H9 (cell line): ENCODE results near the gene ST6GALNAC6. TPM values are rescaled to one million over a fixed set of nuclear protein-coding genes. Genes with fewer than 3 reads are reported as not detected.
A peak's percentile ranks its signal among the peaks of the same experiment; 100 is the strongest.

Experiments
- DNase-seq: peaks from one replicate; pipeline ENCODE4 v3.0.0-alpha.2; 2017
- H2AFZ ChIP-seq: one replicate; pipeline ENCODE4 v1.6.1; 2013; ENCODE audit warnings: mild to moderate bottlenecking, low read length, control low read depth, moderate library complexity
- H2AK5ac ChIP-seq: 2 replicates; pipeline ENCODE4 v1.6.1; 2013; ENCODE audit warnings: low read length, control low read depth, mixed read lengths; ENCODE audit not compliant: insufficient read length
- H2BK120ac ChIP-seq: one replicate; pipeline ENCODE4 v1.6.1; 2013; ENCODE audit warnings: low read depth, mild to moderate bottlenecking, low read length, control low read depth, inconsistent platforms; ENCODE audit not compliant: poor library complexity, severe bottlenecking
- H2BK12ac ChIP-seq: 2 replicates; pipeline ENCODE4 v1.6.1; 2013; ENCODE audit warnings: low read length, control low read depth, mixed read lengths, low read depth; ENCODE audit not compliant: insufficient read length
- H2BK15ac ChIP-seq: 2 replicates; pipeline ENCODE4 v1.6.1; 2013; ENCODE audit warnings: low read depth, low read length, control low read depth
- H2BK20ac ChIP-seq: one replicate; pipeline ENCODE4 v1.6.1; 2013; ENCODE audit warnings: low read depth, mild to moderate bottlenecking, low read length, control low read depth, inconsistent platforms; ENCODE audit not compliant: poor library complexity, severe bottlenecking
- H2BK5ac ChIP-seq: 2 replicates; pipeline ENCODE4 v1.6.1; 2013; ENCODE audit warnings: low read length, control low read depth, mixed read lengths; ENCODE audit not compliant: insufficient read length
- H3K14ac ChIP-seq: 2 replicates; pipeline ENCODE4 v1.6.1; 2013; ENCODE audit warnings: low read length, control low read depth; ENCODE audit not compliant: insufficient read depth
- H3K18ac ChIP-seq: 2 replicates; pipeline ENCODE4 v1.6.1; 2013; ENCODE audit warnings: low read depth, mild to moderate bottlenecking, mixed read lengths, low read length, control low read depth; ENCODE audit not compliant: insufficient read length
- H3K23ac ChIP-seq: 2 replicates; pipeline ENCODE4 v1.6.1; 2013; ENCODE audit warnings: low read length, control low read depth, mixed read lengths, low read depth; ENCODE audit not compliant: insufficient read length
- H3K23me2 ChIP-seq: 2 replicates; pipeline ENCODE4 v1.6.1; 2013; ENCODE audit warnings: low read depth, mild to moderate bottlenecking, mixed read lengths, low read length, control low read depth; ENCODE audit not compliant: insufficient read length, poor library complexity, severe bottlenecking
- H3K27ac ChIP-seq: 2 replicates; pipeline ENCODE4 v1.5.1; 2013; ENCODE audit warnings: low read length, control low read depth, mixed read lengths, low read depth; ENCODE audit not compliant: insufficient read length
- H3K27me3 ChIP-seq: 2 replicates; pipeline ENCODE4 v1.6.1; 2013; ENCODE audit warnings: low read length, control low read depth, inconsistent platforms; ENCODE audit not compliant: insufficient read depth
- H3K4ac ChIP-seq: 2 replicates; pipeline ENCODE4 v1.6.1; 2013; ENCODE audit warnings: low read depth, mild to moderate bottlenecking, control low read depth, inconsistent platforms, low read length, moderate library complexity
- H3K4me1 ChIP-seq: 2 replicates; pipeline ENCODE4 v1.6.1; 2013; ENCODE audit warnings: low read length, control low read depth, inconsistent platforms; ENCODE audit not compliant: insufficient read depth
- H3K4me2 ChIP-seq: 2 replicates; pipeline ENCODE4 v1.6.1; 2013; ENCODE audit warnings: low read length, control low read depth, mixed read lengths; ENCODE audit not compliant: insufficient read length, insufficient read depth
- H3K56ac ChIP-seq: 2 replicates; pipeline ENCODE4 v1.6.1; 2013; ENCODE audit warnings: low read depth, mild to moderate bottlenecking, mixed read lengths, low read length, control low read depth; ENCODE audit not compliant: insufficient read length
- H3K79me1 ChIP-seq: 2 replicates; pipeline ENCODE4 v1.6.1; 2013; ENCODE audit warnings: low read depth, mild to moderate bottlenecking, moderate library complexity, low read length, control low read depth, inconsistent platforms; ENCODE audit not compliant: insufficient read depth, poor library complexity, severe bottlenecking
- H3K79me2 ChIP-seq: 2 replicates; pipeline ENCODE4 v1.6.1; 2013; ENCODE audit warnings: low read length, control low read depth, inconsistent platforms; ENCODE audit not compliant: insufficient read depth
- H3K9ac ChIP-seq: 2 replicates; pipeline ENCODE4 v1.6.1; 2013; ENCODE audit warnings: low read length, control low read depth, mixed read lengths; ENCODE audit not compliant: insufficient read length; ENCODE audit errors: extremely low read depth
- H3K9me3 ChIP-seq: one replicate; pipeline ENCODE4 v1.6.1; 2013; ENCODE audit warnings: low read depth, low read length, inconsistent platforms; ENCODE audit not compliant: control insufficient read depth
- H3T11ph ChIP-seq: one replicate; pipeline ENCODE4 v1.6.1; 2013; ENCODE audit warnings: mild to moderate bottlenecking, low read length, control low read depth, inconsistent platforms
- H4K20me1 ChIP-seq: one replicate; pipeline ENCODE4 v1.6.1; 2013; ENCODE audit not compliant: control insufficient read depth, insufficient read length, insufficient read depth
- H4K5ac ChIP-seq: 2 replicates; pipeline ENCODE4 v1.6.1; 2013; ENCODE audit warnings: low read depth, mild to moderate bottlenecking, mixed read lengths, low read length, control low read depth; ENCODE audit not compliant: insufficient read length
- H4K8ac ChIP-seq: replicated peaks from 2 replicates; pipeline ENCODE4 v1.6.1; 2013; ENCODE audit warnings: low read length, control low read depth, mixed read lengths, low read depth; ENCODE audit not compliant: insufficient read length
- H4K91ac ChIP-seq: 2 replicates; pipeline ENCODE4 v1.6.1; 2013; ENCODE audit warnings: low read depth, mild to moderate bottlenecking, moderate library complexity, mixed read lengths, low read length, control low read depth; ENCODE audit not compliant: insufficient read length
- H3K27ac Mint-ChIP-seq, 3 experiments: 2 replicates in 2 of 3; 3 replicates in 1 of 3; pipeline ENCODE4 v1.8.0; 2020 to 2021; ENCODE audit warnings: mixed read lengths in 3 of 3, mild to moderate bottlenecking in 1 of 3, moderate library complexity in 1 of 3
- H3K27me3 Mint-ChIP-seq: 2 replicates; pipeline ENCODE4 v1.8.0; 2021; ENCODE audit warnings: low read depth, mild to moderate bottlenecking, moderate library complexity, mixed read lengths
- H3K36me3 Mint-ChIP-seq, 3 experiments: 2 replicates in 2 of 3; 3 replicates in 1 of 3; pipeline ENCODE4 v1.8.0; 2020 to 2021; ENCODE audit warnings: low read depth in 3 of 3, mixed read lengths in 3 of 3; ENCODE audit not compliant: insufficient read depth in 1 of 3
- H3K4me1 Mint-ChIP-seq, 2 experiments: 2 replicates each; pipeline ENCODE4 v1.8.0; 2020; ENCODE audit warnings: mixed read lengths in 2 of 2
- H3K4me3 Mint-ChIP-seq, 2 experiments: 2 replicates in 1 of 2; 3 replicates in 1 of 2; pipeline ENCODE4 v1.8.0; 2020 to 2021; ENCODE audit warnings: mild to moderate bottlenecking in 2 of 2, mixed read lengths in 2 of 2, moderate library complexity in 1 of 2
- H3K9me3 Mint-ChIP-seq, 2 experiments: 2 replicates in 1 of 2; 3 replicates in 1 of 2; pipeline ENCODE4 v1.8.0; 2020; ENCODE audit warnings: mild to moderate bottlenecking in 2 of 2, mixed read lengths in 2 of 2, moderate library complexity in 1 of 2
- WGBS: extraction: QIAGEN DNeasy Blood & Tissue Kit; methylation state at CpG from one replicate; pipeline ENCODE4 v1.1.7; 2013; ENCODE audit warnings: missing lambda C conversion rate, low lambda C conversion rate, mixed read lengths; ENCODE audit not compliant: insufficient read length; ENCODE audit errors: extremely low coverage; 5-methylcytosine and 5-hydroxymethylcytosine counted together
- total RNA-seq: library from RNA; stranded (reverse); gene quantifications from 2 replicates; pipeline ENCODE4 v1.2.1, GENCODE V29; 2021
- TF ChIP-seq, protein P1 (sequence below): fragments of 200-600 bp; sonication (generic); conservative IDR thresholded peaks from 3 replicates; pipeline ENCODE4 v1.8.0; 2021; ENCODE audit warnings: antibody characterized with exemption, mild to moderate bottlenecking

The ST6GALNAC6 gene
- total RNA-seq, 1 experiment from 2014 or later, result 29.8 TPM

GRCh38 chr9:127878001-127878651 is 21.3 kb downstream of the ST6GALNAC6 start:
- Mint-ChIP-seq H3K27ac (no peak overlapping the region), H3K36me3 (no peaks in the 10 kb centered on the region; a peak in 1 of 7 replicates), H3K4me1 (peaks cover 8 to 25% of the 10 kb centered on the region in 2 experiments; a peak in 3 of 4 replicates), H3K27me3 (no peaks in the 10 kb centered on the region; the same call in none of the 2 replicates), H3K4me3 (peak overlapping the region; percentile 77 to 80), H3K9me3 (no peaks in the 10 kb centered on the region)
- DNase-seq, result no peak
- Histone ChIP-seq H3K56ac (no peak overlapping the region), H3K4ac (no peak overlapping the region), H3K79me1 (no peaks in the 10 kb centered on the region), H3K23me2 (peaks cover 12% of the 10 kb centered on the region), H2BK12ac (no peak overlapping the region), H2BK120ac (no peak overlapping the region), H3K23ac (no peak overlapping the region), H2BK15ac (no peak overlapping the region), H2AK5ac (no peak overlapping the region), H3T11ph (no peak overlapping the region), H3K18ac (no peak overlapping the region), H4K91ac (no peak overlapping the region), H4K5ac (no peak overlapping the region), H3K4me2 (peak overlapping the region; percentile 91), H2BK20ac (no peak overlapping the region), H3K9me3 (no peaks in the 10 kb centered on the region), H4K8ac (no peak overlapping the region), H2AFZ (no peak overlapping the region), H3K27me3 (no peaks in the 10 kb centered on the region), H3K14ac (no peak overlapping the region), H4K20me1 (no peaks in the 10 kb centered on the region), H3K79me2 (no peaks in the 10 kb centered on the region), H3K4me1 (no peaks in the 10 kb centered on the region), H3K27ac (no peak overlapping the region), H2BK5ac (no peak overlapping the region), H3K9ac (peak overlapping the region; percentile 55)
- TF ChIP-seq, protein P1, sequence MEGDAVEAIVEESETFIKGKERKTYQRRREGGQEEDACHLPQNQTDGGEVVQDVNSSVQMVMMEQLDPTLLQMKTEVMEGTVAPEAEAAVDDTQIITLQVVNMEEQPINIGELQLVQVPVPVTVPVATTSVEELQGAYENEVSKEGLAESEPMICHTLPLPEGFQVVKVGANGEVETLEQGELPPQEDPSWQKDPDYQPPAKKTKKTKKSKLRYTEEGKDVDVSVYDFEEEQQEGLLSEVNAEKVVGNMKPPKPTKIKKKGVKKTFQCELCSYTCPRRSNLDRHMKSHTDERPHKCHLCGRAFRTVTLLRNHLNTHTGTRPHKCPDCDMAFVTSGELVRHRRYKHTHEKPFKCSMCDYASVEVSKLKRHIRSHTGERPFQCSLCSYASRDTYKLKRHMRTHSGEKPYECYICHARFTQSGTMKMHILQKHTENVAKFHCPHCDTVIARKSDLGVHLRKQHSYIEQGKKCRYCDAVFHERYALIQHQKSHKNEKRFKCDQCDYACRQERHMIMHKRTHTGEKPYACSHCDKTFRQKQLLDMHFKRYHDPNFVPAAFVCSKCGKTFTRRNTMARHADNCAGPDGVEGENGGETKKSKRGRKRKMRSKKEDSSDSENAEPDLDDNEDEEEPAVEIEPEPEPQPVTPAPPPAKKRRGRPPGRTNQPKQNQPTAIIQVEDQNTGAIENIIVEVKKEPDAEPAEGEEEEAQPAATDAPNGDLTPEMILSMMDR, result no peak
- no CpG with 5 or more reads among the region's 18 CpGs for WGBS
